CD4-positive, CD25-positive, alpha-beta regulatory T cell (primary cell): Measurements from ENCODE around the gene TPP2. TPM values are rescaled to one million over a fixed set of nuclear protein-coding genes. Genes with fewer than 3 reads are reported as not detected.

Experiments used
- ATAC-seq, 2 donors: fragments of 150-1000 bp; cut with Tn5 transposase; one replicate each; pipeline ENCODE4 v1.10.0; 2021; ENCODE audit warnings: low read depth in 2 of 2, moderate number of reproducible peaks in 2 of 2, moderate library complexity in 1 of 2
- DNase-seq, 3 donors: peaks; one replicate each; pipeline versions ENCODE4 v3.0.0 to v3.0.0-alpha.2; 2012 to 2022; ENCODE audit warnings: mixed read lengths in 1 of 3
- H3K27ac ChIP-seq: one replicate; pipeline ENCODE4 v1.7.0; 2013; ENCODE audit warnings: mild to moderate bottlenecking, low read length; ENCODE audit not compliant: insufficient read depth, poor library complexity, severe bottlenecking
- H3K27me3 ChIP-seq: one replicate; pipeline ENCODE4 v1.7.0; 2013; ENCODE audit warnings: low read length; ENCODE audit not compliant: control insufficient read depth, insufficient read depth
- H3K36me3 ChIP-seq: one replicate; pipeline ENCODE4 v1.7.0; 2013; ENCODE audit warnings: mild to moderate bottlenecking, low read length, moderate library complexity; ENCODE audit not compliant: control insufficient read depth, insufficient read depth
- H3K4me1 ChIP-seq: 2 replicates; pipeline ENCODE4 v1.7.0; 2013; ENCODE audit warnings: mild to moderate bottlenecking, low read length; ENCODE audit not compliant: insufficient read depth, control insufficient read depth, poor library complexity, severe bottlenecking
- H3K4me3 ChIP-seq: one replicate; pipeline ENCODE4 v1.7.0; 2013; ENCODE audit warnings: low read depth, mild to moderate bottlenecking, low read length, moderate library complexity
- H3K9me3 ChIP-seq, 2 experiments: 1 replicate in 1 of 2; 2 replicates in 1 of 2; pipeline ENCODE4 v1.7.0; 2013; ENCODE audit warnings: low read length in 2 of 2, mild to moderate bottlenecking in 1 of 2, moderate library complexity in 1 of 2; ENCODE audit not compliant: control insufficient read depth in 2 of 2
- H3K27ac Mint-ChIP-seq, 3 donors: one replicate each; pipeline ENCODE4 v1.8.0; 2020 to 2022; ENCODE audit warnings: mild to moderate bottlenecking in 3 of 3, mixed read lengths in 3 of 3, moderate library complexity in 2 of 3
- H3K27me3 Mint-ChIP-seq: one replicate; pipeline ENCODE4 v1.8.0; 2022; ENCODE audit warnings: mild to moderate bottlenecking, mixed read lengths
- H3K36me3 Mint-ChIP-seq: one replicate; pipeline ENCODE4 v1.8.0; 2020; ENCODE audit warnings: mixed read lengths
- H3K4me1 Mint-ChIP-seq, 4 donors: one replicate each; pipeline ENCODE4 v1.8.0; 2020 to 2022; ENCODE audit warnings: mixed read lengths in 4 of 4, mild to moderate bottlenecking in 1 of 4
- H3K4me3 Mint-ChIP-seq, 4 donors: one replicate each; pipeline ENCODE4 v1.8.0; 2020 to 2022; ENCODE audit warnings: mild to moderate bottlenecking in 4 of 4, mixed read lengths in 4 of 4, moderate library complexity in 3 of 4
- H3K9me3 Mint-ChIP-seq, 7 donors: one replicate each; pipeline ENCODE4 v1.8.0; 2020 to 2022; ENCODE audit warnings: mixed read lengths in 7 of 7, mild to moderate bottlenecking in 3 of 7, moderate library complexity in 2 of 7
- polyA plus RNA-seq, 4 donors: library from polyadenylated mRNA; unstranded; fragments of 300-500 nt; fragmentation: Illumina TruSeq; gene quantifications; one replicate each; pipeline ENCODE4 v1.2.3, GENCODE V29; 2021
- total RNA-seq: library from RNA; stranded (reverse); gene quantifications from one replicate; pipeline ENCODE4 v1.2.3, GENCODE V29; 2022

The TPP2 gene
- total and polyA plus RNA-seq, 5 donors from 2014 or later: 59.1 to 128 (median 72.8) TPM

DNA sequence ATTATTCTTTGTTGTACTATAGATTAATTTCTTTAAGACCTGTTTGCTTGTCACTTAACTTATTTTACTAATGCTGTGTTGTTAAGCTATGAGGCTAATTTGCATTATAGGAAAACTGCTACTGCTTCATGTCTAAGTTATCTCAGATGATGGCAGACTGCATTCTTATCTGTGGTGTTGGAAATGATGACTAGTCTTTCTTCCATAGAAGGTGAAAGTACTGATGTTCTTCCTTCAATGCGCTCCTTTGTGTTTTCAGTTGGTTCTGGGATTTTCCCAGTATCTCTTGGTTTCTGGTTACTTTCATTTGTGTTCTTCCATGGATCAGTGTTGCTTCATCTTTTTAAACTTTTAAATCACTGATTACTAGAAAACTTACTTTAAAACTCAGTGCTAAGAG is 46.9 kb downstream of the TPP2 start:
- Mint-ChIP-seq H3K27me3 (no peaks in the 10 kb centered on the region), H3K36me3 (peaks cover 52% of the 10 kb centered on the region), H3K4me3 (no peak overlapping the region), H3K4me1 (peaks cover 3 to 7% (median 6%) of the 10 kb centered on the region in 4 donors), H3K9me3 (no peaks in the 10 kb centered on the region), H3K27ac (peak overlapping the region in 1 of 3 donors; percentile 6)
- DNase-seq: no peak
- H3K27ac ChIP-seq: no peak overlapping the region
- ATAC-seq: no peak
- no peak overlapping the region for H3K4me3 ChIP-seq
- no peaks in the 10 kb centered on the region for H3K9me3 ChIP-seq
- H3K36me3 ChIP-seq: peaks cover 97% of the 10 kb centered on the region
- no peaks in the 10 kb centered on the region for H3K27me3 ChIP-seq
- H3K4me1 ChIP-seq: no peaks in the 10 kb centered on the region

DNA sequence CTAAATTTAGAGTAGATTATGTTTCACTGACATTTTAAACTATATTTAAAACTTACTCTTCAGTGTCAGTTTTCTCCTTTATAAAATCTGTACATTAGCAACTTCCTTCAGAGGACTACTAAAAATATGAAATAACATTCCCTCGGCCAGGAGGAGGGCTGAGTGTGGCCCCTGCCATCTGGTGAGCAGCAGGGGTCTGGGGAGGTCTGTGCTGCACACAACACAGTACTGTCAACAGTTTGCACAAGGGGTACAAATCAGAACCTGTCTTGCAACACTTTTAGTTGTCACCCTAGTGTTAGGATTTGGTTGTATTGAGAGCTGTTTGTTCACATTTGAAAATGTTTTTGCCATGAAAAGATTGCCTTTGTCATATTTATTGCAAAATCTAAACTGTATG is 48.9 kb downstream of the TPP2 start:
- H3K4me1 Mint-ChIP-seq: peaks cover 3 to 7% (median 6%) of the 10 kb centered on the region in 4 donors
- DNase-seq (no peak), ATAC-seq (no peak)
- H3K27ac Mint-ChIP-seq: no peak overlapping the region
- H3K27me3 Mint-ChIP-seq: no peaks in the 10 kb centered on the region
- H3K36me3 Mint-ChIP-seq: peaks cover 57% of the 10 kb centered on the region
- H3K27ac ChIP-seq: no peak overlapping the region
- H3K9me3 ChIP-seq: no peaks in the 10 kb centered on the region
- H3K9me3 Mint-ChIP-seq: no peaks in the 10 kb centered on the region
- no peaks in the 10 kb centered on the region for H3K4me1 ChIP-seq
- H3K36me3 ChIP-seq: peaks cover 96% of the 10 kb centered on the region
- H3K4me3 Mint-ChIP-seq: no peak overlapping the region
- H3K4me3 ChIP-seq: no peak overlapping the region
- H3K27me3 ChIP-seq: no peaks in the 10 kb centered on the region

DNA sequence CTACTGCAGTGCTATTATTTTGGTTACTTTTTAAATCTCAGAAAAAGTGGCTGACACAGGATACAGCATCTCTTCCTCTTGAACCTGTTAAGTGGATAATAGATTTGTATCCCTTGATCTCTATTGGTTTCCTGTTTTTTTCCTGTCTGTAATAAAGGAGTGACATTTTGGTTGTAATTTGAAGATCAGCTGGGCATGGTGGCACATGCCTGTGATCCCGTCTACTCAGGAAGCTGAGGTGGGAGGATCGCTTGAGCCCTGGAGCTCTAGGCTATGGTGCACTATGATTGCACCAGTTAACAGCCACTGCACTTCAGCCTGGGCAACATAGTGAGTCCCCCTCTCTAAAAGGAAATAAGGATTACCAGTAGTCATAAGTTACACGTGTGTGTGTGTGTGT is 51.3 kb downstream of the TPP2 start:
- peaks cover 0 to 6% (median 3%) of the 10 kb centered on the region in 4 donors for H3K4me1 Mint-ChIP-seq
- H3K4me1 ChIP-seq: no peaks in the 10 kb centered on the region
- no peaks in the 10 kb centered on the region for H3K27me3 ChIP-seq
- H3K9me3 ChIP-seq: no peaks in the 10 kb centered on the region
- no peak overlapping the region for H3K4me3 Mint-ChIP-seq
- H3K27me3 Mint-ChIP-seq: no peaks in the 10 kb centered on the region
- DNase-seq (no peak), ATAC-seq (no peak)
- no peak overlapping the region for H3K27ac ChIP-seq
- peaks cover 93% of the 10 kb centered on the region for H3K36me3 ChIP-seq
- no peak overlapping the region for H3K4me3 ChIP-seq
- H3K9me3 Mint-ChIP-seq: no peaks in the 10 kb centered on the region
- H3K36me3 Mint-ChIP-seq: peaks cover 51% of the 10 kb centered on the region
- H3K27ac Mint-ChIP-seq: peak overlapping the region in 1 of 3 donors; percentile 76

DNA sequence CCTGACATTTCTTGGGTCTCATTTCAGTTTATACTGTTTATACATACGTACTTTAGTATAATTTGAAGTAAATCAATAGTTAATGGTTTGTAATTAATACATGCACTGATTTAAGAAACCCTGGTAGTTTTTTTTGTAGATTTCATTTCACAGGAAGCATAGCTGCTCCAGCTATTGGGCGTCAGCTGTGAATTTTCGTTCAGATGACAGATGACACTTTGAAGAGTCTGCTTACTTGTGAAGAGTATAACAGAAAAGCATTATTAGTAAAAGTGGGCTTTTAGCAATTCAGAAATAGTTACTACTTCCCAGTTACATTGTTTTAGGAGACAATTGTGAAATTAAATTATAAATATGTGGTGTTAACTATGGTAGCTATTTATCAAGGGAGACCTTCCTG is 53.7 kb downstream of the TPP2 start:
- no peaks in the 10 kb centered on the region for H3K27me3 ChIP-seq
- H3K27ac Mint-ChIP-seq: peak overlapping the region in 1 of 3 donors; percentile 2
- H3K4me3 Mint-ChIP-seq: no peak overlapping the region
- no peak overlapping the region for H3K4me3 ChIP-seq
- H3K36me3 ChIP-seq: peaks cover 87% of the 10 kb centered on the region
- no peaks in the 10 kb centered on the region for H3K9me3 ChIP-seq
- no peak overlapping the region for H3K27ac ChIP-seq
- H3K36me3 Mint-ChIP-seq: peaks cover 40% of the 10 kb centered on the region
- H3K27me3 Mint-ChIP-seq: no peaks in the 10 kb centered on the region
- ATAC-seq (no peak), DNase-seq (no peak)
- H3K4me1 ChIP-seq: no peaks in the 10 kb centered on the region
- H3K4me1 Mint-ChIP-seq: no peaks in the 10 kb centered on the region
- H3K9me3 Mint-ChIP-seq: no peaks in the 10 kb centered on the region

DNA sequence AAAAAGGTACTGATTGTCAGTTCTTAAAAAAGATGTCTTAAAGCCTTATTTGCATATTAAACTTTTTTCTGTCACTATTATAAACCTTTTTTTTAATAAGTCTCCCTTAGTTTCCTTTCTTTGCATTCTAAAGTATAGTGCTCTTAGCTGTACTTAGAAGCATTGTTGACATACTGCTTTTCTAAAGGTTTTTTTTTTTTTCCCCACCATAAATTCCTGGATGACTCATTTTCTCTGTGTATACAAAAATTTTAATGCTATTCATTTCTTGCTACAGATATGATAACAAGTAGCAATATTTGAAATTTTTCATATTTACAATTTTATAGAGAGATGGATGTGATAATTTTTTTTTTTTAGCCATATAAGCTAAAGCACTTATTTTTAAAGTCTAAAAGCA is 54.6 kb downstream of the TPP2 start:
- Histone ChIP-seq H3K36me3 (peaks cover 87% of the 10 kb centered on the region), H3K9me3 (no peaks in the 10 kb centered on the region), H3K4me1 (no peaks in the 10 kb centered on the region), H3K4me3 (no peak overlapping the region), H3K27me3 (no peaks in the 10 kb centered on the region), H3K27ac (no peak overlapping the region)
- Mint-ChIP-seq H3K4me3 (no peak overlapping the region), H3K4me1 (no peaks in the 10 kb centered on the region), H3K9me3 (no peaks in the 10 kb centered on the region), H3K27ac (no peak overlapping the region), H3K27me3 (no peaks in the 10 kb centered on the region), H3K36me3 (peaks cover 36% of the 10 kb centered on the region)
- DNase-seq (no peak), ATAC-seq (no peak)

DNA sequence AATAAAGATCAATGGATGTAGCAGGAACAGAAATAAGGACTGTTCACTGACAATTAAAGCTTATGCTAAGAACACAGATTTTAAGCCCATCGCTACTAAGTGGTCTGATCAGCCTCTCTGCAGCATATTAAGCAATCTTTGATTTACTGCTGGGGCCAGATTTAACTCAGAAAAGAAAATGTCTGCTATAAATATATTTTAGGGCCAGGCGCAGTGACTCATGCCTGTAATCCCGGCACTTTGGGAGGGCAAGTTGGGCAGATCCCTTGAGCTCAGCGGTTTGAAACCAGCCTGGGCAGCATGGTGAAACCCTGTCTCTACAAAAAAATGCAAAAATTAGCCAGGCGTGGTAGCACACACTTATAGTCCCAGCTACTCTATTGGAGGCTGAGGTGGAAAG is 55.1 kb downstream of the TPP2 start:
- Histone ChIP-seq H3K4me3 (no peak overlapping the region), H3K27me3 (no peaks in the 10 kb centered on the region), H3K4me1 (no peaks in the 10 kb centered on the region), H3K27ac (no peak overlapping the region), H3K36me3 (peaks cover 87% of the 10 kb centered on the region), H3K9me3 (no peaks in the 10 kb centered on the region)
- no peaks in the 10 kb centered on the region for H3K4me1 Mint-ChIP-seq
- H3K27ac Mint-ChIP-seq: no peak overlapping the region
- no peak for ATAC-seq
- no peaks in the 10 kb centered on the region for H3K27me3 Mint-ChIP-seq
- H3K36me3 Mint-ChIP-seq: peaks cover 32% of the 10 kb centered on the region
- no peak overlapping the region for H3K4me3 Mint-ChIP-seq
- H3K9me3 Mint-ChIP-seq: no peaks in the 10 kb centered on the region
- DNase-seq: no peak

DNA sequence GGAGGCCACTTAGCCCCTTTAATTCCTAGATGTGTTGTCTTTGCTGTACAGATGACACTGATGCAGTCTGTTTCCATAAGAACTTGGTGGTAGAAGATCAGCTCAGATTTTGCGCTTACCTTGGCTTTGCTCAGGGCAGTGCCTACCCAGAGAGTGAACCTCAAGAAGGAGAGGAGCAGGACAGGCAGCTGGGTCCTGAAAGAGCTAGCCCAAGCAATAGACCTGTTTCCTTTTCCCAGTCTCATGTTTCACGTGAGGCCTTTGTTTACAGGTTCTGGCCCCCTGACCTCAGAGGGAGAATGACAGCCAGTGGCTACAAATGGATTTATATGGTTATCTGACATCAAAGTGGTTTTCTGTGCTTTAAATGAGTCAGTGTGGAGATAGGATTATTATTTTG is 58.0 kb downstream of the TPP2 start:
- DNase-seq (no peak), ATAC-seq (no peak)
- Mint-ChIP-seq H3K27me3 (no peaks in the 10 kb centered on the region), H3K4me3 (no peak overlapping the region), H3K9me3 (peaks cover 0 to 2% (median 0%) of the 10 kb centered on the region in 7 donors), H3K36me3 (peaks cover 39% of the 10 kb centered on the region), H3K27ac (no peak overlapping the region), H3K4me1 (peaks cover 0 to 8% (median 0%) of the 10 kb centered on the region in 4 donors)
- H3K4me1 ChIP-seq: no peaks in the 10 kb centered on the region
- peaks cover 82% of the 10 kb centered on the region for H3K36me3 ChIP-seq
- H3K4me3 ChIP-seq: no peak overlapping the region
- H3K27ac ChIP-seq: no peak overlapping the region
- H3K27me3 ChIP-seq: no peaks in the 10 kb centered on the region
- no peaks in the 10 kb centered on the region for H3K9me3 ChIP-seq

DNA sequence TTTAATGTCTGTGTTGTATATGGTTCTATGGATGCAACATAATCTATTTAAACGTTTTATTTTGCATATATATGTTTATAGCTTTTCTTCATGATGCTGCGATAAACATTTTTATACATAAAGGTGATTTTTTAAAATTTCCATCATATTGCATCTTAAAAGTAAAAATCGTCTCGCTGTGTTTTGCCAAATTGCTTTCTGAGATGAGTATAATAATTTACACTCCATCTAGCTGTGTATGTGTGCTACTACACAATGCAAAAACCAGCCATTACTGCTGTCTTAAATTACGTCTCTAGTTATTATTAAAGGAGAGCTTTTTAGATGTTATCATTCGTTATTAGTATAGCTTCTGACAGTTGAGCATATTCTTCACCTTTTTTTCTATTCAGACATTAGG is 60.8 kb downstream of the TPP2 start:
- no peaks in the 10 kb centered on the region for H3K4me1 ChIP-seq
- no peak overlapping the region for H3K4me3 ChIP-seq
- ATAC-seq (no peak), DNase-seq (no peak)
- H3K27me3 ChIP-seq: no peaks in the 10 kb centered on the region
- Mint-ChIP-seq H3K4me3 (no peak overlapping the region), H3K27me3 (no peaks in the 10 kb centered on the region), H3K27ac (no peak overlapping the region), H3K9me3 (peaks cover 0 to 2% (median 0%) of the 10 kb centered on the region in 7 donors), H3K4me1 (peaks cover 0 to 8% (median 0%) of the 10 kb centered on the region in 4 donors), H3K36me3 (peaks cover 37% of the 10 kb centered on the region)
- H3K9me3 ChIP-seq: no peaks in the 10 kb centered on the region
- peaks cover 75% of the 10 kb centered on the region for H3K36me3 ChIP-seq
- H3K27ac ChIP-seq: no peak overlapping the region
